Vein endothelial cell (primary cell): ENCODE measurements around the gene TUB. TPM values are rescaled to one million over a fixed set of nuclear protein-coding genes. Genes with fewer than 3 reads are reported as not detected.

Experiments used
- total RNA-seq: library from RNA; depleted of rRNA; stranded (reverse); fragments of >200 nt; gene quantifications from 2 replicates; pipeline ENCODE4 v1.2.3, GENCODE V29; 2012

The TUB gene
- 1.7 and 2.3 TPM in 2 replicates for total RNA-seq

GRCh38 chr11:8080674-8081590 is at the start of gene TUB:
Gene TUB (plus strand): TSS chr11:8081211. CDS start chr11:8081511, 300 bp downstream.

Other genes starting within 250 kb of the TUB start
- not detected in 2 replicates for gene OR10A6, start 149.9 kb upstream of the TUB start, total RNA-seq
- gene OR10A3, start 139.5 kb upstream of the TUB start, total RNA-seq, result not detected in 2 replicates
- gene NLRP10, start 115.8 kb upstream of the TUB start, total RNA-seq, result 0.38 TPM in 1 of 2 replicates, not detected in the other
- 386 and 425 TPM in 2 replicates for gene EIF3F, start 93.9 kb upstream of the TUB start, total RNA-seq
- gene RIC3, start 87.8 kb downstream of the TUB start, total RNA-seq, result not detected in 2 replicates
- not detected in 2 replicates for gene LMO1, start 182.7 kb downstream of the TUB start, total RNA-seq